Measurements from ENCODE around the gene WAC.
"Not testable (repeated sequence)": the region's sequence is repeated elsewhere in the genome, so short reads cannot be mapped to it uniquely, and the experiment has no call there.

The WAC gene

DNA sequence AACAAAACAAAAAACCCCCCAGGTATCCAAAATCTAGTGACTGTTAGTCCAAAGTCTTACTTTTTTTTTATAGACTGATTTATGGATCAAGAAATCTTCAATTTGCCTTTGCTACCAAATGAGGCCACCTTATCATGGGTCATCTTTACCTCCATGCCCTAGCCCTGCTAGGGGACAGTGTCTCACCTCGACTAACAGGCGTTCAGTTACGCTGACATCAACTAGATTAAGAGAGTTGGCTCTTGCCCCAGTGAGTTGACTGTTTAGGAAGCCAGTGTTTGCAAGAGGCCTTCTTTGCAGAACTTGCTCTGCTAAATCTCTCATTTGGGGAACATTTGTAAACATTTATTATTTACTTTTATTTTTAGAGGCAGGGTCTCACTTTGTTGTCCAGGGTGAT lies 36.9 kb upstream of the WAC start:
- H3K9me2 ChIP-seq (ENCODE audit: low read depth, low read length) = no peaks in the 10 kb centered on the region
- no peaks in the 10 kb centered on the region for H3K79me2 ChIP-seq (ENCODE audit: insufficient read depth, low read length)
- H3K27me3 ChIP-seq (ENCODE audit: insufficient read depth, low read length) = no peaks in the 10 kb centered on the region
- H2AFZ ChIP-seq (ENCODE audit: low read length) = no peak overlapping the region
- H4K20me1 ChIP-seq (ENCODE audit: insufficient read depth, low read length) = no peaks in the 10 kb centered on the region
- no peak overlapping the region for H3K4me3 ChIP-seq (ENCODE audit: low read depth, low read length, poor library complexity, severe bottlenecking)
- H3K27ac ChIP-seq (ENCODE audit: low read depth, low read length, poor library complexity, severe bottlenecking) = no peak overlapping the region
- no peaks in the 10 kb centered on the region for H3K9me3 ChIP-seq (ENCODE audit: low read length)
- H3K9ac ChIP-seq (ENCODE audit: low read length) = no peak overlapping the region
- no peak for TF ChIP-seq CTCF (IDR thresholded peaks at IDR 0.05; ENCODE audit: low read length)
- TF ChIP-seq EZH2 (IDR thresholded peaks at IDR 0.05; ENCODE audit: borderline replicate concordance, low read length) = no peak
- H3F3A ChIP-seq (ENCODE audit: insufficient read depth, low read length) = no peaks in the 10 kb centered on the region
- no peaks in the 10 kb centered on the region for H3K36me3 ChIP-seq (ENCODE audit: insufficient read depth, low read length)
- no peak overlapping the region for H3K4me2 ChIP-seq (ENCODE audit: low read length)
- H3K4me1 ChIP-seq (ENCODE audit: insufficient read depth, low read length, severe bottlenecking) = no peaks in the 10 kb centered on the region

DNA sequence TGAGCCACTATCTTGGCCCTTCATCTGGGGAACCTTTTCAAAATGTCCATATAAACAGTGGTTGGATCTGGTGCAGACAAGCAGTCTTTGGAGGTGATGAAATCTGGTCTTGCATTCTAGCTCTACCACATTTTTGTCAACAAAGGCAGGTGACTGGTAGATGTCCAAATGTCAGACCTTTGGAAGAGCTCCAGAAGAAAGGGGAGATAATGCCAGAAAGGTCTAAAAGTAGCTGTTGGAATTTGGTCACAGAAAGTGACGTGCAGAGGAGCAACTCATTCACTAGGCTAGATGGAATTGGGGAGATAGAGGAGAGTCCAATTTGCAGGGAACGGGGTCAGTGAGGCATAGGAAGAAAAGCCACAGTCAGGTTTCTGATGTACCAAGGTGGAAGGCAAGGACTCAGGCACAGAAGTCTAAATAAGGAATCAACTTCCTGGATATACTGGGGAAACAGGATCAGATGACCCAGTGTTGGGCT lies 36.4 kb upstream of the WAC start:
- Histone ChIP-seq H3K9me3 (ENCODE audit: low read length) (no peaks in the 10 kb centered on the region), H3K4me3 (ENCODE audit: low read depth, low read length, poor library complexity, severe bottlenecking) (no peak overlapping the region), H3K9me2 (ENCODE audit: low read depth, low read length) (no peaks in the 10 kb centered on the region), H3K27ac (ENCODE audit: low read depth, low read length, poor library complexity, severe bottlenecking) (no peak overlapping the region), H4K20me1 (ENCODE audit: insufficient read depth, low read length) (no peaks in the 10 kb centered on the region), H3K79me2 (ENCODE audit: insufficient read depth, low read length) (no peaks in the 10 kb centered on the region), H2AFZ (ENCODE audit: low read length) (no peak overlapping the region), H3F3A (ENCODE audit: insufficient read depth, low read length) (no peaks in the 10 kb centered on the region), H3K4me2 (ENCODE audit: low read length) (no peak overlapping the region), H3K36me3 (ENCODE audit: insufficient read depth, low read length) (no peaks in the 10 kb centered on the region), H3K27me3 (ENCODE audit: insufficient read depth, low read length) (no peaks in the 10 kb centered on the region), H3K9ac (ENCODE audit: low read length) (no peak overlapping the region), H3K4me1 (ENCODE audit: insufficient read depth, low read length, severe bottlenecking) (no peaks in the 10 kb centered on the region)
- TF ChIP-seq EZH2 (IDR thresholded peaks at IDR 0.05; ENCODE audit: borderline replicate concordance, low read length) (no peak), CTCF (IDR thresholded peaks at IDR 0.05; ENCODE audit: low read length) (no peak)

GRCh38 chr10:28497313-28498126 lies 35.4 kb upstream of the WAC start:
- no peak overlapping the region for H3K9ac ChIP-seq (ENCODE audit: low read length)
- H3F3A ChIP-seq (ENCODE audit: insufficient read depth, low read length) = no peaks in the 10 kb centered on the region
- TF ChIP-seq CTCF (IDR thresholded peaks at IDR 0.05; ENCODE audit: low read length) = no peak
- TF ChIP-seq EZH2 (IDR thresholded peaks at IDR 0.05; ENCODE audit: borderline replicate concordance, low read length) = no peak
- no peak overlapping the region for H3K27ac ChIP-seq (ENCODE audit: low read depth, low read length, poor library complexity, severe bottlenecking)
- H3K4me1 ChIP-seq (ENCODE audit: insufficient read depth, low read length, severe bottlenecking) = no peaks in the 10 kb centered on the region
- H2AFZ ChIP-seq (ENCODE audit: low read length) = no peak overlapping the region
- H3K4me3 ChIP-seq (ENCODE audit: low read depth, low read length, poor library complexity, severe bottlenecking) = no peak overlapping the region
- H3K4me2 ChIP-seq (ENCODE audit: low read length) = no peak overlapping the region
- no peaks in the 10 kb centered on the region for H3K9me3 ChIP-seq (ENCODE audit: low read length)
- no peaks in the 10 kb centered on the region for H3K36me3 ChIP-seq (ENCODE audit: insufficient read depth, low read length)
- no peaks in the 10 kb centered on the region for H3K9me2 ChIP-seq (ENCODE audit: low read depth, low read length)
- H3K27me3 ChIP-seq (ENCODE audit: insufficient read depth, low read length) = no peaks in the 10 kb centered on the region
- no peaks in the 10 kb centered on the region for H4K20me1 ChIP-seq (ENCODE audit: insufficient read depth, low read length)
- no peaks in the 10 kb centered on the region for H3K79me2 ChIP-seq (ENCODE audit: insufficient read depth, low read length)

GRCh38 chr10:28500203-28500602 lies 32.7 kb upstream of the WAC start:
- H3K36me3 ChIP-seq (ENCODE audit: insufficient read depth, low read length); H3K4me2 ChIP-seq (ENCODE audit: low read length); H2AFZ ChIP-seq (ENCODE audit: low read length); H3K4me1 ChIP-seq (ENCODE audit: insufficient read depth, low read length, severe bottlenecking); H3K27ac ChIP-seq (ENCODE audit: low read depth, low read length, poor library complexity, severe bottlenecking); H3K27me3 ChIP-seq (ENCODE audit: insufficient read depth, low read length); H3K9me2 ChIP-seq (ENCODE audit: low read depth, low read length); H3K9ac ChIP-seq (ENCODE audit: low read length); H3F3A ChIP-seq (ENCODE audit: insufficient read depth, low read length); H3K4me3 ChIP-seq (ENCODE audit: low read depth, low read length, poor library complexity, severe bottlenecking); H3K79me2 ChIP-seq (ENCODE audit: insufficient read depth, low read length); H4K20me1 ChIP-seq (ENCODE audit: insufficient read depth, low read length); H3K9me3 ChIP-seq (ENCODE audit: low read length): not testable (repeated sequence)
